Small intestine (tissue), 16 donors: ENCODE measurements around the gene DMGDH. TPM values are rescaled to one million over a fixed set of nuclear protein-coding genes. Genes with fewer than 3 reads are reported as not detected.
A peak's percentile ranks its signal among the peaks of the same experiment; 100 is the strongest.

ENCODE experiments used
- DNase-seq, 2 donors: peaks; one replicate each; pipeline versions ENCODE4 v3.0.0 to v3.0.0-alpha.2; 2013
- FAIRE-seq: peaks from 2 replicates; lab custom pipeline; 2012; peaks lifted over from hg19 to GRCh38; lab: Jason Lieb, UNC
- H3K27ac ChIP-seq, 3 donors: one replicate each; pipeline ENCODE4 v1.5.1; 2013; ENCODE audit warnings: low read length in 2 of 3, mild to moderate bottlenecking in 2 of 3, control low read depth in 1 of 3, inconsistent platforms in 1 of 3, low read depth in 1 of 3, moderate library complexity in 1 of 3
- H3K27me3 ChIP-seq, 3 donors: one replicate each; pipeline ENCODE4 v1.6.1; 2013; ENCODE audit warnings: low read length in 3 of 3, inconsistent platforms in 1 of 3; ENCODE audit not compliant: control insufficient read depth in 3 of 3, insufficient read depth in 3 of 3
- H3K36me3 ChIP-seq, 3 donors: one replicate each; pipeline ENCODE4 v1.6.1; 2013; ENCODE audit warnings: low read length in 3 of 3, inconsistent platforms in 1 of 3, low read depth in 1 of 3, mild to moderate bottlenecking in 1 of 3, moderate library complexity in 1 of 3; ENCODE audit not compliant: control insufficient read depth in 3 of 3, insufficient read depth in 2 of 3
- H3K4me1 ChIP-seq, 3 donors: one replicate each; pipeline ENCODE4 v1.6.1; 2013; ENCODE audit warnings: low read length in 2 of 3, inconsistent platforms in 1 of 3, low read depth in 1 of 3, mild to moderate bottlenecking in 1 of 3, moderate library complexity in 1 of 3; ENCODE audit not compliant: control insufficient read depth in 3 of 3, insufficient read depth in 2 of 3
- H3K4me3 ChIP-seq, 3 donors: one replicate each; pipeline ENCODE4 v1.5.1; 2013; ENCODE audit warnings: low read length in 3 of 3, control low read depth in 1 of 3, inconsistent platforms in 1 of 3, low read depth in 1 of 3, mild to moderate bottlenecking in 1 of 3, moderate library complexity in 1 of 3
- H3K9me3 ChIP-seq, 2 donors: one replicate each; pipeline ENCODE4 v1.6.1; 2013; ENCODE audit warnings: low read depth in 1 of 2, low read length in 1 of 2; ENCODE audit not compliant: control insufficient read depth in 2 of 2, insufficient read depth in 1 of 2
- WGBS, 3 donors: extraction: QIAGEN DNeasy Blood & Tissue Kit; methylation state at CpG; one replicate each; pipeline ENCODE4 v1.1.7; 2013; 5-methylcytosine and 5-hydroxymethylcytosine counted together
- long read RNA-seq, 10 donors: transcript quantifications; one replicate each; lab custom pipeline, GENCODE V29; 2026
- polyA plus RNA-seq, 4 donors: library from polyadenylated mRNA; stranded (reverse) in 3 of 4; unstranded in 1 of 4; fragments of 200-250 nt in 3 of 4; fragments of 120-200 nt in 1 of 4; gene quantifications; one replicate each; pipeline versions ENCODE4 v1.2.1 to v1.2.3, GENCODE V29; 2013
- donor health status: healthy with polysubstance abuse.
- donor health status: control.
- donor health status: control.
- donor health status: Bipolar disorder and iron deficiency.
- donor health status: healthy.

DMGDH gene
- 1 to 10 TPM in 1 of 4 donors, under 1 TPM in 1, not detected in 2; 0.24 to 1.9 TPM for polyA plus RNA-seq
- long read RNA-seq, donor 1, partial matches to known transcripts, result 0 of 1 reads
- long read RNA-seq, donor 1, other reads (novel, unspliced or antisense), result 0 of 1 reads
- long read RNA-seq, donor 2, result 0 reads
- long read RNA-seq, donor 3, partial matches to known transcripts, result 0 of 1 reads
- long read RNA-seq, donor 3, other reads (novel, unspliced or antisense), result 0 of 1 reads
- long read RNA-seq, donor 4, result 0 reads
- long read RNA-seq, donor 5, result 0 reads
- long read RNA-seq, donor 6, result 0 reads
- long read RNA-seq, donor 7, result 0 reads
- long read RNA-seq, donor 8, result 0 reads
- long read RNA-seq, donor 9, result 0 reads
- long read RNA-seq, donor 10, result 0 reads

- Histone ChIP-seq H3K4me3 (peak within 1 kb of the TSS in 1 of 3 donors; percentile 10), H3K36me3 (no peaks in the 10 kb centered on the region), H3K27ac (no peak within 1 kb of the TSS), H3K4me1 (peaks cover 0 to 8% (median 0%) of the 10 kb centered on the region in 3 donors), H3K9me3 (peaks cover 0 to 6% of the 10 kb centered on the region in 2 donors), H3K27me3 (peaks cover 0 to 8% (median 0%) of the 10 kb centered on the region in 3 donors)
- 31 to 44% (median 35%) methylated on average over 67 to 79 of the region's 79 CpGs for WGBS, 3 donors
- no peak for FAIRE-seq
- DNase-seq, result peak in 1 of 2 donors; percentile 53
Observed at GRCh38 chr5:79069488-79070349, at the start of gene DMGDH, which contains the start of gene BHMT2. DMGDH (minus strand) TSS chr5:79069674; CDS start chr5:79069620, 54 bp downstream. BHMT2 (plus strand) TSS chr5:79069767; CDS start chr5:79069783, 16 bp downstream.

GRCh38 chr5:79112703-79113058, 43.2 kb upstream of the DMGDH start:
- Histone ChIP-seq H3K4me1 (peaks cover 0 to 12% (median 0%) of the 10 kb centered on the region in 3 donors), H3K4me3 (no peak overlapping the region), H3K36me3 (no peaks in the 10 kb centered on the region), H3K9me3 (peaks cover 0 to 4% of the 10 kb centered on the region in 2 donors), H3K27ac (no peak overlapping the region), H3K27me3 (peaks cover 0 to 31% (median 19%) of the 10 kb centered on the region in 3 donors)
- DNase-seq, result no peak
- WGBS, 3 donors, result 75 to 88% (median 82%) methylated on average over 5 of the region's 5 CpGs
- no peak for FAIRE-seq

- peaks cover 0 to 16% (median 0%) of the 10 kb centered on the region in 3 donors for H3K4me1 ChIP-seq
- no peak overlapping the region for H3K27ac ChIP-seq
- H3K9me3 ChIP-seq, result peaks cover 0 to 4% of the 10 kb centered on the region in 2 donors
- DNase-seq, result peak in 1 of 2 donors; percentile 43
- H3K4me3 ChIP-seq, result peak overlapping the region in 2 of 3 donors; percentile 9
- whole genome bisulfite sequencing, 3 donors, result 7 to 10% (median 8%) methylated on average over 37 to 39 of the region's 39 CpGs
- peaks cover 0 to 31% (median 22%) of the 10 kb centered on the region in 3 donors for H3K27me3 ChIP-seq
- H3K36me3 ChIP-seq, result no peaks in the 10 kb centered on the region
- no peak for FAIRE-seq
Observed at GRCh38 chr5:79111960-79112702, 42.7 kb upstream of the DMGDH start.

GRCh38 chr5:79111387-79111959, 42.0 kb upstream of the DMGDH start, which contains the start of gene BHMT:
BHMT (plus strand) TSS chr5:79111809; CDS start chr5:79111886, 77 bp downstream.
- peaks cover 0 to 31% (median 22%) of the 10 kb centered on the region in 3 donors for H3K27me3 ChIP-seq
- no peak within 1 kb of the TSS for H3K27ac ChIP-seq
- WGBS, 3 donors, result 9 to 27% (median 21%) methylated on average over 31 to 32 of the region's 32 CpGs
- H3K4me1 ChIP-seq, result peaks cover 0 to 20% (median 0%) of the 10 kb centered on the region in 3 donors
- H3K9me3 ChIP-seq, result peaks cover 0 to 4% of the 10 kb centered on the region in 2 donors
- FAIRE-seq (no peak), DNase-seq (peak in 1 of 2 donors; percentile 26)
- peak within 1 kb of the TSS in 2 of 3 donors; percentile 9 for H3K4me3 ChIP-seq
- H3K36me3 ChIP-seq, result no peaks in the 10 kb centered on the region

DNA sequence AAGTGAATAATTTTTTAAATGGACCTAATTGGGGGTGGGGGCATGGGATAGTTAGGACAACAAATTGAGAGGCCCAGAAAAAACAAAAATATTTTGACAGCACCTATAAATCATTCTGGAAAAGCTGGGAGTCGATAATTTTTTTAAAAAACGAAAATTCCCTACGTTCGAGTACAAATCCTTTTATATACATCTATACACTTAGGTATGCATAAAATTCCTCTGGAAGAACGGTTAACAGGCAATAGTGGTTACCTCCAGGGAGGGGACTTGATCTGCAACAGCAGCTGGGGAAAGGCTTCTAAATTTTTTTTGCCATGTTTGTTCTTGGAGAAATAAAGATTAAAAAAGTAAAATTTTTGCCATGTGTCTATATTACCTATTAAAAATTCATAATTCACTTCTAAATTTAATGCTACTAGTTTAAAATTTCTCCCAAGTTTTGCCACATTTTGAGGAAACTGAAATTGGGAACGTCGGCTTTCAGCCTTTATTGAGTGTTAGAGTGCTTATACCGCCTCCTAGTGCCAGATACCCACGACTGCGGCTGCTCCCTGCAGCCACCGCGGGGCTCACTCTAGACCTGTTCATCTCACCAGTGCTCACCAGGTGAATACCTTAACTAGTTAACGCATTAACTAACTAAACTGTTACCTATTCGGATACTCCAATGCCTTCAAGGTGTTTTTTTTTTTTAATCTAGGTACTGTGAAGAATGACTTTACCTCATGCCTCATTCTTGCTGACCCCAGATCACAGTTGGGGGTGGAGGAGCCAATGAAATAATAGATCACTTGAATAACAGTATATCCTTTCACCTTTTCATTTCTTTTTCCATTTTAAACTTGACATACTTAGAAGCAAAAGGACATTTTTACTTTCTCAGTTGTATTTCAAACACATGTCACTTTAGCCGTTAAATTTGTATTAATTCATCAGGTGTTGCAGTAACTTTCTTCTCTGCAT, 40.3 kb upstream of the DMGDH start:
- peaks cover 0 to 20% (median 0%) of the 10 kb centered on the region in 3 donors for H3K4me1 ChIP-seq
- H3K9me3 ChIP-seq, result peaks cover 0 to 4% of the 10 kb centered on the region in 2 donors
- no peak overlapping the region for H3K27ac ChIP-seq
- FAIRE-seq, result no peak
- DNase-seq, result peak in 1 of 2 donors; percentile 24
- H3K4me3 ChIP-seq, result no peak overlapping the region
- H3K27me3 ChIP-seq, result peaks cover 0 to 31% (median 22%) of the 10 kb centered on the region in 3 donors
- WGBS, 3 donors, result 46 to 53% (median 52%) methylated on average over 15 of the region's 15 CpGs
- H3K36me3 ChIP-seq, result no peaks in the 10 kb centered on the region

- Histone ChIP-seq H3K36me3 (no peaks in the 10 kb centered on the region), H3K27ac (no peak overlapping the region), H3K27me3 (peaks cover 0 to 27% (median 22%) of the 10 kb centered on the region in 3 donors), H3K9me3 (peaks cover 0 to 4% of the 10 kb centered on the region in 2 donors), H3K4me1 (peaks cover 0 to 20% (median 0%) of the 10 kb centered on the region in 3 donors), H3K4me3 (no peak overlapping the region)
- 47 to 68% (median 54%) methylated on average over 8 of the region's 8 CpGs for WGBS, 3 donors
- no peak for FAIRE-seq
- DNase-seq, result peak in 1 of 2 donors; percentile 11
Observed at GRCh38 chr5:79108792-79109191, 39.3 kb upstream of the DMGDH start.

- no peak for DNase-seq
- Histone ChIP-seq H3K4me1 (peaks cover 0 to 20% (median 0%) of the 10 kb centered on the region in 3 donors), H3K27ac (no peak overlapping the region), H3K27me3 (peaks cover 0 to 24% (median 22%) of the 10 kb centered on the region in 3 donors), H3K4me3 (no peak overlapping the region), H3K9me3 (peaks cover 0 to 4% of the 10 kb centered on the region in 2 donors), H3K36me3 (no peaks in the 10 kb centered on the region)
- FAIRE-seq, result no peak
- 70 to 81% (median 74%) methylated on average over 3 of the region's 3 CpGs for WGBS, 3 donors
Observed at GRCh38 chr5:79108086-79108485, 38.6 kb upstream of the DMGDH start.
